Amniotic epithelial cell (primary cell): ENCODE measurements around the gene REEP2.

Experiments
- DNase-seq: peaks from one replicate; pipeline ENCODE4 v3.0.0-alpha.2; 2010; ENCODE audit warnings: low read depth

REEP2 gene

GRCh38 chr5:138448481-138449398 lies 9.9 kb downstream of the REEP2 start:
- no peak for DNase-seq

GRCh38 chr5:138449501-138450239 lies 10.8 kb downstream of the REEP2 start:
- peak; percentile 71 for DNase-seq

DNA sequence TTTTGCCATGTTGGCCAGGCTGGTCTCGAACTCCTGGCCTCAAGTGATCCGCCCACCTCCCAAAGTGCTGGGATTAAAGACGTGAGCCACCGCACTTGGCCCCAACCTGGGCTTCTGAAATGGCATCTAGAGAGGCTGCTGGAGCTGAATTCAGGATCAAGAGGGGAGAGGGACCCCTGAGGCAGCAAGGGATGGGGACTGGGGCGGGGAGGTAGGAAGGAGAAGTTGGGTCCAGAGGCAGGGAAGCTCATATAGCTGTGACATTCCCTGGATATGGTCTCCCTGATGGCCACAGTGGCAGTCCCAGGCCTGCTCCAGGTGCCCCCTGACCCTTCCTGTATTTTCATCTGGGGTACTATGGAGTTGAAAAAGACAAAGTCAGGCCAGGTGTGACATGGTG lies 12.1 kb downstream of the REEP2 start:
- no peak for DNase-seq

DNA sequence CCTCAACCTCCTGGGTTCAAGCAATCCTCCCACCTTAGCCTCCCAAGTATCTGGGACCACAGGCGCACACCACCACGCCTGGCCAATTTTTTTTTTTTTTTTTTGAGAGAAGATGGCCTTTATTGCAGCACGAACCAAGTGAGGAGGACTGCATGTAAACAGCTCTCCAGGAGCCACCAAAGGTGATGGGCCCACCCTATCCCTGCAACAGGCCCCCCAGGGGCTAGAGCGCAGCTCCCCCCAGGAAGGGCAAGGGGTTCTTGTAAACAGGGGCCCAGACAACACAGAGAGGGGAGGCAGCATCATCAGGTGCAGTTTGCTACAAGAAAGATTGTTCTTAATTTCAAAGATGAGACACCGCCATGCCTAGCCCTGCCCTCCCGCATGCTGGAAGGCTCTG lies 13.9 kb downstream of the REEP2 start:
- no peak for DNase-seq

- no peak for DNase-seq
Observed at GRCh38 chr5:138453590-138453989, 14.7 kb downstream of the REEP2 start.

DNA sequence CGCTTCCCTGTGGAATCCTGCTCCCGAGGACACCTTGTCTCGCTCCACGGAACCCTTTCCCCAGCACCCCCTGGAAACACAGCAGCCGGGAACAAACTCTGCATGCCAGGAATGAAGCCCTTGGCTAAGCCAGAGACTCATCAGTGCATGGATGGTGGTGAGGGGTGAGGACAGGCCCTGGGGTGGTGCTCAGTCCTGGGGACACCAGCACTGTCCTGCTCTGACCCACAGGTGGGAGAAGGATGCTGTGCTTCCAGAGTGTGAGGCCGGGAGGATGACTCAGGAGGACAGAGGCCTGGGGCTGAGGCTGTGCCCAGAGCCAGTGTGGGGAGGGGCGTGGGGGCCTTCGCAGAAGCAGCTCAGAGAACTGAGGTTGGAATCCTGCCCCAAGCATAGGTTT lies 15.3 kb downstream of the REEP2 start:
- DNase-seq, result no peak

DNA sequence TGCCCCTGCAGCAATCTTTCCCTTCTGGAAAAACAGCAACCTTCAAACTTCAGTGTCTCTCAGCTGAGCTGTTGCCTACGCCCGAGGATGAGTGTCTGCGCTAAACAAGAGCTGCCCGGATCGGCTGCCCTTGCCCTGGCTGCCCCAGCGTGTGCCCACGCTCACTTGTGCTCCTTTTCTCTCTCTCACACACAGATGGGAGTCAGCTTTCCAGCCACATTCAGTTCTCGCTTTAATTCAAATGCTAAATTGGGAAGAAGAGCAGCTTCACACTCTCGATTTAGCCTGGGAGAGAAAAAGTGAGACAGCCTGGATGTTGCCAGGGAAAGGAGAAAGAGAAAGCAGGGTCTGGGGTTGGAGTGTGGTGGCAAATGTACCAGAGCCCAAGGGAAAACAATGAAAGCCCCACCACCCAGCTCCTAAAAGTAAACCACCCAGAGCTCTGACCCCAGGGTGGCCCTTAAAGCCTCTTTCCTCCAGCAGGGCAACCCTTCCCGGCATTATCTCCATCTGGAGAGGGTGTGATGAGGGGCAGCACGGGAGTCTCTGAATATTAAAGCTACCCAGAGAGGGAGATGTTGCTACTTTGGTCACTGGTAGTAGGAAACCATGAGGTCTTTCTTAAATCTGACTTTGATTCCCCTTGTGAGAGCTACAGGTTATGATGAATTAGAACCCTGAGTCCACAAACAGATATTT lies 16.5 kb downstream of the REEP2 start:
- no peak for DNase-seq

GRCh38 chr5:138457531-138458275 lies 18.8 kb downstream of the REEP2 start:
- no peak for DNase-seq

- DNase-seq, result no peak
Observed at GRCh38 chr5:138458384-138458783, 19.5 kb downstream of the REEP2 start.

GRCh38 chr5:138458856-138459255 lies 20.0 kb downstream of the REEP2 start:
- DNase-seq, result no peak

DNA sequence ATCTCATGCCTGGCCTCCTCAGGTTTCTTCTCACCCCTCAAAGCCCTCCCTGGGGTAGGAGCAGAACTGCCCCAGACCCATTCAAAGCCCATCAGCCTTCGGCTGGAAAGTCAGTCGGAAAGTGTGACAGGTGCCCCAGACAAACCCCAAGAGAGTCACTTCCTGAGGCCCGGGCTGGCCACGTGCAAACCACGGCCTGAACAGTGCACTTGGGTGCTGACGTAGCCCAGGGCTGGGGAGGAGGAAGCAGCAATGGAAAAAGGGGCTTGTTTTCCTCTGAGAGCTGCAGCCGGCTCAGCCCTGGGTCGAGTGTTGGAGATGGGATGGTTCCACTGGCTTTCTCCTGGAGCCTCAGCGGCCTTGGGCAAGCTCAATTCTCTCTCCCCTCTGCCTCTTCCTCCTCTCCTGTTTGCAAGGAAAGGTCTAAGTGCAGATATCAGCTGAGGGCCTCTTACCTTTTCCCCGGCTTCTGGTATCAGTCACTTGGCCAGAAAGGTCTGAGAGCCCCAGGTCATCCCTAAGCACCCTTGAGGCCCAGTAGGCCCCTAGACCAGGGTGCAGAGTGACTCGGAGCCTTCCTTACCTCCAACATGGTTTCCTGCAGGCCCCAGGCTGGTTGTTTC lies 20.6 kb downstream of the REEP2 start:
- no peak for DNase-seq

DNA sequence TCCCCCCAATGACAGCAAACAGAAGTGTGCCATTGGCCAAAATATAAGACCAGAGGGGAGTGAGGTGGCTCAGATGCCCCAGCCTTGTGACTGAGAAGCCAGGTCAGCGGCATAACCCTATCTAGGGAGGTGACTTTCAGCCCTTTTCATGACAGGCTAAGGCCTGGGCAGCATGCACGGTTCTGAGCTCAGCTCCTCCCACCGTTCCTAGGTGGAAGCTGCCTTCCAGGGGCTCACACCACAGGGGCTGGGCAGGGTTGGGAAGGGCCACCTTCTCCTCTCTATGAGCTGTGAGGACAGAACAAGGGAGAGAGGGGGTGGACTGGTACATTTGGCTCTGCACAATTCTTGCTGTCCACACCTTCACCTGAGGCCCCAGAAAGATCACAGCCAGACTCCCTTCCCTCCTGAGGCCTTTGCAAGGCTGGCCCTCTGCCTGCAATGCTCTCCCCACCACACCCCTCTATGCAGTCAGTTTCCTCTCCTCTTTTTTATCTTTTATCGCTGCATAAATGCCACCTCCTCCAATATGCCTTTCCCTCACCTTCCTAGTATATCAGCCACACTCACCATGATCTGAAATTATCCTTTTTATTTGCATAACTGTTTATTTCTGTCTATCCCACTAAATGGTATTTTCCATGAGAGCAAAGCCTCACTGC lies 21.3 kb downstream of the REEP2 start:
- DNase-seq, result no peak

DNA sequence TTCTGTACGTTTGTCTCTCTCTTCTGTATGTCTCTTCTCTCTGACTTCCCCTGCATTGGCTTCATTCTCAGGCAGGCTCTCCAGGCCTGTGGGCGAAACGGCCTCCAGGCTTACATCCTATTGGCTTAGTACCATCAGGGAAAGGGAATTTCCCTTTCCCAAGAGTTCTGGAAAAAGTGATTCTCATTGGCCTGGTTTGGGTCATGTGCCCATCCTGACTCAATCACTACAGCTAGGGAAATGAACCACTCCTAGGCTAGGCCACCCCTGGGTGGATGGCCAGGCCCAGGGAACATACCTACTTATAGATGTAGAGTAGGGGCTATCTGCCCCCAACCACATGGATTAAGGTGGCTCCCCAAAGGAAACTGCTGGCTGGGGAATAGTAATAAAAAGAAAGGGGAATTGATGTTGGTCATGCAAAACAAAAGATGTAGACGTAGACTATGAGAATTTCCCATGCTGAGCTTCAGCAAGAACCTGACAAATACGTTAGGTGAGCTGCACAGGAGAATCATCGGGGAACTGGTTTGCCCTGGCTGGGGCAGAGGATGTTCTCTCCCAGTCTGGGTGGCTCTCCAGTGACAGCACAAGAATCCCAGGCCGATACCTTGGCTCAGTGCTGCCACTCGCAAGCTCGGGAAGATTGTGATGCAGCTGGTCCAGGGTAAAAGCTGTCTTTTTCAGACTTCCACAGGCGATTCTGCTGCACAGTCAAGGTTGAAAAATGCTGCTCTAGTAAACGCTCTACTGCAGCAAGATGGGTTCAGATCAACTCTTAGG lies 22.7 kb downstream of the REEP2 start:
- peak; percentile 89 for DNase-seq

DNA sequence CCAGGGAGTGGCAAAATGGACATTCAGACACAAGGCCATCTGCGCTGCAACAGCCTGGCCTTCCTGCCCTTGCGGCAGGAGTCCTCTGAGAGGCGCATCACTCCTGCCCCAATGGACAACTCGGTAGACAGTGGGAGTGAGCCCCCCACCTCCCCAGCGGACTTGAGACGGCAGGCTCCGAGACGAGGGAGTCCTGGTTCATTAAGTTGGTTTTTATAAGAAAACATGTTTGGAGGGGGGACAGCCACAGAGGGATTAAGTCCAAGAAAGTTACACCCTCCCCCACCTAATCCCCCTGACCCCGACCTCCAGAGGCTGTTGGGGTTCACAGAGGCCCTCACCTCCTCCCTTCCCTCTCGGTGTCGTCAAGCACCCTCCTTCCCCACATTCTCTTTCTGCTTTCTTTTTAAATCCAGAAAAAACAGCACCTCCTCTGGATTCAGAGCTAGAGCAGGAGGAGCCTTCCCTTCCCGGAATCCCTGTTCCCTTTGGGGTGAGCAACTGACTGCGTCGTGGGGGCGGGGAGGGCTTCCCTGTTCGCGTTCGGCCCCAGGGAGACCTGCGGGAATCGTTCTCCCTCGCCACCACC lies 24.7 kb downstream of the REEP2 start:
- DNase-seq, result no peak

GRCh38 chr5:138464008-138464387 lies 25.1 kb downstream of the REEP2 start:
- peak; percentile 92 for DNase-seq

- DNase-seq, result peak; percentile 99
Observed at GRCh38 chr5:138464388-138465260, 25.8 kb downstream of the REEP2 start.

DNA sequence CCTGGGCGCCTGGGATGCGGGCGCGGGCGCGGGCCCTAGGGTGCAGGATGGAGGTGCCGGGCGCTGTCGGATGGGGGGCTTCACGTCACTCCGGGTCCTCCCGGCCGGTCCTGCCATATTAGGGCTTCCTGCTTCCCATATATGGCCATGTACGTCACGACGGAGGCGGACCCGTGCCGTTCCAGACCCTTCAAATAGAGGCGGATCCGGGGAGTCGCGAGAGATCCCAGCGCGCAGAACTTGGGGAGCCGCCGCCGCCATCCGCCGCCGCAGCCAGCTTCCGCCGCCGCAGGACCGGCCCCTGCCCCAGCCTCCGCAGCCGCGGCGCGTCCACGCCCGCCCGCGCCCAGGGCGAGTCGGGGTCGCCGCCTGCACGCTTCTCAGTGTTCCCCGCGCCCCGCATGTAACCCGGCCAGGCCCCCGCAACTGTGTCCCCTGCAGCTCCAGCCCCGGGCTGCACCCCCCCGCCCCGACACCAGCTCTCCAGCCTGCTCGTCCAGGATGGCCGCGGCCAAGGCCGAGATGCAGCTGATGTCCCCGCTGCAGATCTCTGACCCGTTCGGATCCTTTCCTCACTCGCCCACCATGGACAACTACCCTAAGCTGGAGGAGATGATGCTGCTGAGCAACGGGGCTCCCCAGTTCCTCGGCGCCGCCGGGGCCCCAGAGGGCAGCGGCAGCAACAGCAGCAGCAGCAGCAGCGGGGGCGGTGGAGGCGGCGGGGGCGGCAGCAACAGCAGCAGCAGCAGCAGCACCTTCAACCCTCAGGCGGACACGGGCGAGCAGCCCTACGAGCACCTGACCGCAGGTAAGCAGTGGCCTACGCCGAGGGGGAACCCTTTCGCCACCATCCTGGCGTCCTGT lies 26.6 kb downstream of the REEP2 start, which contains the start of gene EGR1:
Gene EGR1, plus strand, starts transcription at position 219 of the 864 bp plus-strand sequence. Its CDS starts 283 bp downstream, at position 502.
- peak; percentile 89 for DNase-seq
